22Rv1 (cell line): ENCODE data around the gene SNAI1.

Source experiments
- H3K27ac ChIP-seq: fragments of 450-650 bp; 2 replicates; pipeline ENCODE4 v1.5.1; 2017
- CTCF ChIP-seq: fragments of 450-650 bp; IDR thresholded peaks from 2 replicates; pipeline ENCODE4 v1.5.1; 2017; ENCODE audit warnings: mild to moderate bottlenecking
- ZFX ChIP-seq: fragments of 450-650 bp; IDR thresholded peaks from 2 replicates; pipeline ENCODE4 v1.6.1; 2017; ENCODE audit warnings: antibody characterized with exemption, borderline replicate concordance

The SNAI1 gene

GRCh38 chr20:50029697-50030461 lies 47.1 kb downstream of the SNAI1 start:
- TF ChIP-seq ZFX (no peak), CTCF (no peak)
- H3K27ac ChIP-seq: no peak overlapping the region

- H3K27ac ChIP-seq: no peak overlapping the region
- TF ChIP-seq CTCF (no peak), ZFX (no peak)
These were observed 50.3 kb downstream of the SNAI1 start for GRCh38 chr20:50032955-50033666.

GRCh38 chr20:50034567-50035180 lies 51.9 kb downstream of the SNAI1 start:
- no peak for TF ChIP-seq CTCF
- no peak for TF ChIP-seq ZFX
- no peak overlapping the region for H3K27ac ChIP-seq

- TF ChIP-seq CTCF: no peak
- no peak overlapping the region for H3K27ac ChIP-seq
These were observed 53.9 kb downstream of the SNAI1 start for GRCh38 chr20:50036703-50037102.

- no peak for TF ChIP-seq CTCF
- TF ChIP-seq ZFX: no peak
- H3K27ac ChIP-seq: no peak overlapping the region
These were observed 54.3 kb downstream of the SNAI1 start for GRCh38 chr20:50037123-50037522.

GRCh38 chr20:50037575-50037974 lies 54.8 kb downstream of the SNAI1 start:
- H3K27ac ChIP-seq: no peak overlapping the region
- no peak for TF ChIP-seq CTCF
- no peak for TF ChIP-seq ZFX

- TF ChIP-seq ZFX (no peak), CTCF (no peak)
- no peak overlapping the region for H3K27ac ChIP-seq
These were observed 55.4 kb downstream of the SNAI1 start for GRCh38 chr20:50038169-50038568.
